M059J (cell line): ENCODE measurements around the gene NR2C2. TPM values are rescaled to one million over a fixed set of nuclear protein-coding genes. Genes with fewer than 3 reads are reported as not detected.
A peak's percentile ranks its signal among the peaks of the same experiment; 100 is the strongest.

ENCODE experiments used
- DNase-seq: peaks from one replicate; pipeline ENCODE4 v3.0.0-alpha.2; 2012; ENCODE audit warnings: low read depth
- total RNA-seq: library from RNA; depleted of rRNA; stranded (reverse); fragments of >200 nt; shearing (Covaris generic); gene quantifications from 2 replicates; pipeline ENCODE4 v1.2.3, GENCODE V29; 2014

Gene NR2C2
- total RNA-seq, 1 experiment from 2014 or later, result 20.3 TPM

DNA sequence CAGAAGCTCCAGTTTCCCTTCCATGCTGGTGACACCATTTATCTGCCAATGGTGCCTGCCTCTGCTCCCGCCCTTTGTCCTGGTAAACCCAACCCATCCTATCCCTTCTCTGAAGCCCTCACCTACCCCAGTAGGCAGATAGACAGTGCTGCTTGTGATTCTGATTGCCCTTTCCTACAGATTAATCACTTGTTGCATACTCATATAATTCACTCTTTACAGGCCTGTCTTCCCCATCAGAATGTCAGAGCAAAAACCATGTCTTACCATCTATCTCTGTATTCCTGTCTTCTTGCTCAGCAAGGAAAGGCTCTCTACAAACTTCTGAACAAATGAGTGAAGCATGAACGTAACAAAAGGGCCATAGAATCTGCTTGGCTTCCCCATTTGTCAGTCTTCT lies 69.8 kb downstream of the NR2C2 start:
- DNase-seq, result no peak

DNA sequence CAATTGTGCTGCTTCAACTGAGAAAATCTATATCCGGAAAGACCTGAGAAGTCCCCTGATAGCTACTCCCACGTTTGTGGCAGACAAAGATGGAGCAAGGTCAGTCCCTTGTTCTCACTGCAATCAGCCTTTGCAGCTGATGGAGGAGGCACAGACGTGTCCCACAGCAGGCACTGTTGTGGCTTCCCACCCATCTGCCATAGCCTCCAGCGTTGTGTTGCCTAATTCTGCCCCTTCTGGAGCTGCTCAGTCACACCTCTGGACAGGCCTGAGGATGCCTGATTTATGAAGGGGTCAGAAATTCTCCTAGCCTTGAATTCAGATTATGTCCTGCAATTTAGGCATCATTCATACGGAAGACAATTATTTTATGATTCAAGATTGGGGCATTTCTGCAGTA lies 75.9 kb downstream of the NR2C2 start:
- no peak for DNase-seq

DNA sequence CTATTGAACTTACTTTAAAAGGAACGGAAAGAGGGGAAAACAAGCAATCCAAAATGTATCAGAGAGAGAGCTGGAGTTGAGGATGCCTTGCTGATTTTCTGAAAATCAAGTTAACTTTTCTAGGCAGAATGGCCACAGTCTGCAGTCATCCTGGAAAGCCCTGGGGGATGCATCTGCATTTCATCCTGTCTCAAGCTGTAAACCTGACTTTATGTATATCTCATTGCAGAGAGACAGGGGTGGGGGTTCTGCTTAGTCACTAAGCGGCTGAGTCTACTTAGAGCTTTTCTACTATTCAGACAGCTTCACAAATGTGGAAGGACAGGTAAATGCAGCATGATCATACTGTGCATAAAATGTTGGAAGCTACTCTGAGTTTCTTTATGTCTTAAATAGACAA lies 76.3 kb downstream of the NR2C2 start:
- DNase-seq, result no peak

DNA sequence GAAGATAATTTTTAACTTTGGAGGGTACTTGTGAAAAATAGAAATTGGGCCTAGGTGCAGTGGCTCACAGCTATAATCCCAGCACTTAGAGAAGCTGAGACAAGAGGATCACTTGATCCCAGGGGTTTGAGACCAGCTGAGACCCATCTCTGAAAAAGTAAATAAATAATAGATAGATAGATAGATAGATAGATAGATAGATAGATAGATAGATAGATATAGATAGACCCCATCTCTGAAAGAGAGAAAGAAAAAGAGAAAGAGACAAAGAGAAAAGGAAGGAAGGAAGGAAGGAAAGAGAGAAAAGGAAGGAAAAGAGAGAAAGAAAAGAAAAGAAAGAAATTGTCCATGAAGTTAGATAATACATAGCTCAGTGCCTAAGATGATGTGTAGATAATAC lies 82.2 kb downstream of the NR2C2 start:
- no peak for DNase-seq

DNA sequence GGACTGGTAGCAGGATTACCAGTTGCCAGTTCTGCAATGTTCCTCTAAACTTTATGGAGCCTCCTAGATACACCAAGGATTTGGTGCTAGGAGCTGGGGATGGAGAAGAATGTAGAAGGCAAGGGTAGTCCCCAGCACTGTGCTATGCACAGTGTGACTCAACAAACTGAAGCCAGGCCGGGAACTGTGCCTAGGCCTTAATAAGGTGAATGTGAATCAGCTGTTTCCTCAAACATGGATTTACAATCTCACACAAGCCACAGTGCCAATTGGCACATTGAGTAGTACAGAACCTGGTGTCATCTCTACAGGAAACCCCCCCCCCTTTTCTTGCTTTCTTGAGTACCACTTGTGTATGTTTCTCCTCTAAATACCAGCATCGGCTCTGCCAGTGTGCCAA lies 85.3 kb downstream of the NR2C2 start:
- no peak for DNase-seq

DNA sequence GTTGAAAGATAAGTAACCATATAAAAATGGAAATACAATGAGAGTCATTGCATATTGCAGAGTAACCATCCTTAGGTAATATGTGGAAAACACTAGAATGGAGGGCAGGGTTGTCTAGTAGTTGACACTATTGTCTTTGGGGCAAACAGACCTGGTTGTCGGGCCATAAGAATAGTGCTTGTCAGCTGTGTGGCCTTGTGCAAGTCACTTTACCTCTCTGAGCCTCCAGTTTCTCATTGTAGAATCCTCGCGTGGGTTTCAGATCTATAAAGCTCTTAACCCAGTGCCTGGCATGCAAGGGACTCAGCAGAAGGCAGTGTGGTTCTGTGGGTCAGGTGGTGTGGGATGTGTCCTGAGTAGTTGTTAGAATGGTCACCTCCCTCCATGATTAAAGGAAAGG lies 85.7 kb downstream of the NR2C2 start:
- DNase-seq, result no peak

DNA sequence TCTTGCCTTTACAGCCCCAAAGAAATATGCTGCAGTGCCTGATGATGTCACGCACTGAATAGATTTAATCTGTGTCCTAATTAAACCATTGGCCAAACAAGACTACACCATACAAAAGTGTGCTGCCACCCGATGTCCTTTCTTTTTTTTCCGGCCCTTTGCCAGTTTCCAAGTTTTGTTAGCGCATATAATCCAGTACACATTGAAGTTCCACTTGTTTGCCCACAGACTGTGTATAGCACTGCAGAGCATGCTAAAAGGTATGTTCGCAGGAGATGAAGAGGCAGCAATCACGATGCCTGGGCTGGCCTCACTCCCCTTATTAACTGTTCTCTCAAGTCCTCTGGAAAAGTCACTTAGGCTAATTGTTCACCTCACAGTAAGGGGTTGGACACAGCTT lies 90.9 kb downstream of the NR2C2 start:
- DNase-seq, result no peak

DNA sequence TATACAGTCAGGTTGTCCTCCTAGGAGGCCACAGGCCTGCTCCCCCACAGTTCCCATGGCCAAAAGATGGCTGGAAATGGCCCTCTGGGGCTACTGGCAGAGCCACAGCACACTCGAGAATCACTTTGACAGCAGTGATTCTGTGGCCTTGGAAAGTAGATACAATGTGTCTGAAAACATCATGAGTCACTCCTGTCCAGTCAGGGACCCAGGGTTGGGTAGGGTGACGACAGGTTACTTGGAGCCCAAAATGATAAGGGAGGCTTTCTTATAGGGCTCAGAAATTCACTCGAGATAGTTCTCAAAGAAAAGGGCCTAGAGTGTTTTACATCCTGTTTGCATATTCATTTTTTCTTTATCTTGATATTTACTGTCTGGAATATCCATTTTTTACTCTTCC lies 93.5 kb downstream of the NR2C2 start:
- DNase-seq, result peak; percentile 11

DNA sequence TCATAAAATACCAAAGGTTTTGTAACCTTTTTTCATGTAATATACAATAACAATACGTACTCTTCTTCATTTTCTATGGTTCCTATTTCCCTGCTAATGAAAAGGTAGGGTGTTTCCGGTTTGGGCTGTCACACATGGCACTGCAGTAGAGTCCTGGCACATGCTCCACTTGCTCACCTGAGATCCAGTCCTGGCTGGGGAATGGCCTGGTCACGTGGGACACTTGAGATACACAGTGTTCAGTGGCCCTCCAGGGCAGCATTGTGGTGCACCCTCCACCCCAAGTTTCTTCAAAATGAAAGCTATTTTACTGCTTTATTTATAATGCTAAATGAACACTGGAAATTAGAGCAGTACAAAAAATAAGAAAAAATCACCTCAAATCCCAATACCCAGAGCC lies 94.6 kb downstream of the NR2C2 start:
- DNase-seq, result no peak

DNA sequence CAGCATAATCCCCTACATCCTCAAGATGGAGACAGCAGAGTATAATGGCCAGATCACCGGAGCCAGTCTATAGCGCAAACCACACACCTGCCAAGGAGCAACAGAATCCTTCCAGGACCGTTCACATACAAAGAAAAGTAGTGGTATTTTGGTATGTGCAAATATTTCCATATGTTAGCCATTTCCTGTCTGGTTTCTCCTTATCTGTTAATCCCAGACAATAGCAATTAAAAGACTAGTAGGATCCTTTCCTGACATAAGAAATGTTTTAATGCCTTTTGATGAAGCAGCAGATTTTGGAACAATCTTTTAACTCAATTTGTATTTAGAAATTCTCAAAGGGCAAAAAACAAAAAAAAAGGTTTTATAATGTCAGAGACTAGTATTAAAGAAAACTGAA lies 95.6 kb downstream of the NR2C2 start:
- no peak for DNase-seq

DNA sequence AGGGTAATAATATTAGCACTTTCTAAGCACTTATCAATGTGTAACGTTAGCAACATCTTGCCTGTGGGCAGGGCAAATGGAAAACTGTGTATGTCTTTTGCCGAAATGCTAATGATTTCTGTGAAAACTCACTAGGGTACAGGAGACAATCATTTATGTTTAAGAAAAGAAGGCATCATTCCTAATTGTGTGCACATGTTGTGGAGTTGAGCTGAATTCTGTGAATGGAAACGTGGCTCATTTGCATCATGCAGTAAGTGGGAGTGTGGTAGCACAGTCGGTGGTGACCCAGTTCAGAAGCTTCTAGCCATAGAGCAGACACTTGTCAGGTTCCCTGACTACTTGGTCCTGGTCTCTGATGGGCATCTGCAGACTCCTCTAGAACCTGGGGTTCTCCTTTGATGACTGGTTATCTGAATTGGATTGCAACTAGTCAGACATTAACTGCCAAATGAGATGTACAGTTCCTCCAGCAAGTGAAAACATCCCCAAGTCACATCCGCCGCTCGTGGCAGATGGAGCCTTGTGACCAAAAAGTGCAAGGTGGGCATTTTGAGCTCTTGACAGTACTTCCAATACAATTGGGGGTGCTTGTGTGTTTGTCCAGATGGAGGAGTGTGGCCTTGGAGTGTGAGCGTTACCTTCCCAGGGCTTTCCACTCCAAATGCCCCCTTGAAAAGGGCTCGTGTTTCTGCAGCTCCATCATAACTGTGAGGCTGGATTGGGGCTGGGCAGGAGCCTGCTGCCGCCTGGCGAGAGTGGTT lies 96.2 kb downstream of the NR2C2 start:
- no peak for DNase-seq

DNA sequence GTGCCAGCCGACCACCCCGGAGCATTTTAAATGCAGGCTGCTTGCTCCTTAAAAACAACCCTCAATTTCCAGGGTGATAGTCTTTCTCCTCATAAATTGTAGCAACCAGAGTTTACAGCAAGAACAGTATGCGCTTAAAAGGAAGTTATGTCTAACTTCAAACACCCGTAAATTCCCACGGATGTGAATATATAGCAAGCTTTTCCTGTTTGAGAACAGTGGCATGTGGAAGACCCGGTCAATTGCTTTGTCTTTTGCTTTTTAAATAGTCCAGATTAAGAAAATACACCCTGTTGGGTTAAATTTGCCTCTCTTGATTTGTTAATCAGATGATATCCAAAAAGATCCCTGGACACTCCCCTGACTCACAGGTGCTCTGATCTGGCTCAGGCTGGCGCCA lies 96.9 kb downstream of the NR2C2 start:
- DNase-seq, result no peak

DNA sequence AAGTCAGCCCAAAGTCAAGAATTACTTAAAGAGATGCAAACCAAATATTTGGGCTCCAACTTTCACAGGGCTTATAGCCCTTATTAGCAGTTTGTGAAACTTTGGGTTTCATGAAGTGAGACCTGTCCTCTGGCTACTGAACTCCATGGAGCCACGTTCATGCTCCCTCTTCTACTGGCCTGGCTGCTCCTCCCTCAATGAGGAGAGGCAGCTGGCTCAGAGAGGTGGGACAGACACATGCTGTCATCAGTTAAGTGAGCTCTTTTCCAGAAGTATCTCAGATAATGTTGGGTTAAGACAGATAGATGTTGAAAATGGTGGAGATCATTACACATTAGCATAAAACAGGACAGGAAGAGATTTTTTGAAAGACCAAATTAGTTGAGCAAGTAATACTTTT lies 98.3 kb downstream of the NR2C2 start:
- no peak for DNase-seq

DNA sequence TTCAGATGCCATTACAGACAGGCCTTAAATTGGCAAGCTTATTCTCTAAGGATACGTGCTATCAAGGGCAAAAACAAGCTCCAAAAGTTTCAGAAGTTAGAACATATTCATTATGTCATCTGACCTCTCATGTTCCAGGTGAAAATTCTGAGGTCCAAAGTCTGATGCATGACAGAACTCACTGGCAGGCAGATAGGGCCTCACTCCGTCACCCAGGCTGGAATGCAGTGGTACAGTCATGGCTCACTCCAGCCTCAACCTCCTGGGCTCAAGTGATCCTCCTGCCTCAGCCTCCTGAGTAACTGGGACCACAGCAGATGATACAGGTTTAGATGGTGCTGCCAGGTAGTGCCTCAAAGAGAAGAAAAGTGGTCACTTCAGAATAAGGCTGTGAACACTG lies 102.2 kb downstream of the NR2C2 start:
- DNase-seq, result no peak

DNA sequence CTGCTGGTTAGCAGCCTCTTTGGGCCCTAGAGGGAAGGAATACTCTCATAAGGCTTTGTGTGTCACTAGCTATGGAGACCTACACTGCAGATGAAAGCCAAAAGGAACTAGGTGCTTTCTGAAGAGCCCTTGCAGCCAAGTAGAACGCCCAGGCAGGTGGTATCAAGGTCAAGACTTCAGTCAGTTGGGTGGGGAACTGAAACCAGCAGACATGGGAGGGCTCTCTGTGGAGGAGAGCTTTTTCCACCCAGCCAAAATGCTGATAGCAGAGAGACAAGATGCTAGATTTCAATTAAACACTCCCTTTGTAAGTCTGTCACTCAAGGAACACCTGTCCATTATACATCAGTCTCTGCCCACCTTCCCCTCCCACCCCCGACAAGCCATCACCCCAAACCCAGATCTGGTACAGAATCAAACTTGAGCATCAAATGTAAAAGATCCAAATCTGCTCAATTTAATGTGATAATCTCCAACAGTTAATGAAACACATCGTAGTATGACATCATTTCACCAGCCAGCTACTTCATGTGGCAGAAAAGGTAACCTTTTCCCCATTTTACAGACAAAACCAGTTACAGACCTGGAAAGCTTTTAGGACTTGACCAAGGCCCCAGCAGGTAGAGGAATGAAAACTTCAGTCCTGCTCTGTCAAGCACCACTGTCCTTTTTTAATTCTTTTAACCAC lies 103.2 kb downstream of the NR2C2 start:
- DNase-seq, result no peak

DNA sequence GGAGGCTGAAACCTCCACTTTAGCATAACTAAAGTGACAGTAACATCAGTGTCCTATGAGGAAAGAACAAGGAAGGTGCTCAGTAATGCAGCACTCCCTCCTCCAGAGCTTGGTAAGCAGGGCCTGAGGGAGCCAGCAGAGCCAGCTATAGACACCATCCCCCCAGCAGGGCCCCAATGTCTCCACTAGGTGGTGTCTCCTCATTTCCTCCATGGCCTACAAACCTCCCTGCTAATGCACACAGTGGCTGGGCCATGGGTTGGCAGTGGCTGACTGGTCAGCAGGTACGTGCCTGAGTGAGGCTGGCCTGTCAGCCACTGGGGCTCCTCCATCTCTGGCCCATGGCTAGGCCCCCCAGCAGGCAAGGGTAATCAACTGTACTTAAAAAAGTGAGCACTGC lies 104.1 kb downstream of the NR2C2 start:
- peak; percentile 43 for DNase-seq

DNA sequence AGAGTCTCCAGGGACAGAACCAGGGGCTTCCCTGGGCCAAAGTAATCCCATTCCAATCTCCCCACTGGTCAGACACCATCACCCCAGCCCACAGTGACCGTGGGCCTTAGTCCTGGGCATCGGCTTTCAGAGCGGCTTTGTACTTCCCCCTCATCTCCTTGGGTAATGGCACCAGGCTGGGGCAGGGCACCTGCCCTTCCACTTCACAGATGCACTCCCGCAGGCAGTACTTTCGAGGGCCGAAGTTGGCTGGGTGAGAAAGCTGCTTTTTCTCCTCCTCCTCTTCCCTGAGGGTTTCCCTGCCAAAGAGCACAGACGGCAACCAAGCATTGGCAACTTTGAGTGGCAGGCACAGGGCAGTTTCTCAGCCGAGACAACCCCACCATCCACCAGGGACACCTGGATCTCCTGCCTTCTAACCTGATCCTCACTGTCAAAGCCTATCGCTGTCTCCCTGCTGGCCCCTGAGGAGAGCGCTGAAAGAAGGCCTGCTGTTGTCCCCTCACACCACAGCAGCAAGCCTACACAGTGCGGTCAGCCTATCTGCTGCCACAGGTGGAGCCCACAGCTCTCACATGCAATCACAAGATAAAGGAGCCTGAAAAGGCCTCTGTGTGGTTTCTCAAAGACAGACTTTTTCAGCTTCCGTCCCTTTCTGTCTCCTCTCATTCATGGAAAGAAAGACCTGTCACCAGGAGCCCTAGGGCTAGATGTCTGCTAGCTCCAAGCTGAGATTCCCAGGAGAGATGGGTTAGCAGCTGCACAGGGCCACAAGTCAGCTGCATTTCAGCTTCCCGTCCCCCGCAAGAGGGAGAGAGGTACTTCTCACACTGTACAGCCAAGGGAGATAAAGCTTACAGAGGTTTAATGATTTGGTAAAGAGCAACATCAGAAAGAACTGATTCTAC lies 105.2 kb downstream of the NR2C2 start:
- DNase-seq, result no peak

DNA sequence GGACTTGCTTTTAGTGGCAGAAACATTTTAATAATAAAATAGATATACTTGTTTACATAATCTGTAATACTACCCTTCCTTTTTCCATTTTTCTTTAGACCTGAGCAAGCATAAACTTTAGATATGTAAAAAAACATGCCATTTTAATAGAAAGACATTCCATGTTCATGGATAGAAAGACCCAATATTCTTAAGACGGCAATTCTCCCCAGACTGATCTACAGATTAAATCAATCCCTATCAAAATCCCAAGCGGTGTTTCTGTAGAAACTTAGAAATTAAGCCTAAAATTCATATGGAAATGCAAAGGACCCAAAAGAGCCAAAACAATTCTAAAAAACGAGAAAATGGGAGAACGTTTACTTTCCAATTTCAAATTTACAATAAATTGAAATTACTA lies 106.2 kb downstream of the NR2C2 start:
- DNase-seq, result no peak

DNA sequence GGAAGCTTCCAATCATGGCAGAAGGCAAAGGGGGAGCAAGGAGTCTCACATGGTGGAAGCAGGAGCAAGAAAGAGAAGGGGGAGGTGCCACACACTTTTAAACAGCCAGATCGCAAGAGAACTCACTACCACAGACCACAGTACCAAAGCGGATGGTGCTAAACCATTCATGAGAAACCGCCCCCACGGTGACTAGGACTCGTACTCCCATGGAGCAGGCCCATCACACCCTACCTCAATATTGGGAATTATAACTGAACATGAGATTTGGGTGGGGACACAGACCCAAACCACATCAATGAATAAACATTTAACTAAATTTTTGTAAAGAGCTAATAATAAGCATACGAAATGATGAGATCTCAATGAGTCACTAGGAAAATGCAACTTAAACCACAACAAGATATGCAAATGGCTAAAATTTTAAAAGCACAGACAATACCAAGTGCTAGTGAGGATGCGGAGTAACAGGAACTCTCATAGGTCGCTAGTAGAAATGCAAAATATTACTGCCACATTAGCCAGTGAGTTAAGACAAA lies 107.7 kb downstream of the NR2C2 start:
- peak; percentile 15 for DNase-seq

DNA sequence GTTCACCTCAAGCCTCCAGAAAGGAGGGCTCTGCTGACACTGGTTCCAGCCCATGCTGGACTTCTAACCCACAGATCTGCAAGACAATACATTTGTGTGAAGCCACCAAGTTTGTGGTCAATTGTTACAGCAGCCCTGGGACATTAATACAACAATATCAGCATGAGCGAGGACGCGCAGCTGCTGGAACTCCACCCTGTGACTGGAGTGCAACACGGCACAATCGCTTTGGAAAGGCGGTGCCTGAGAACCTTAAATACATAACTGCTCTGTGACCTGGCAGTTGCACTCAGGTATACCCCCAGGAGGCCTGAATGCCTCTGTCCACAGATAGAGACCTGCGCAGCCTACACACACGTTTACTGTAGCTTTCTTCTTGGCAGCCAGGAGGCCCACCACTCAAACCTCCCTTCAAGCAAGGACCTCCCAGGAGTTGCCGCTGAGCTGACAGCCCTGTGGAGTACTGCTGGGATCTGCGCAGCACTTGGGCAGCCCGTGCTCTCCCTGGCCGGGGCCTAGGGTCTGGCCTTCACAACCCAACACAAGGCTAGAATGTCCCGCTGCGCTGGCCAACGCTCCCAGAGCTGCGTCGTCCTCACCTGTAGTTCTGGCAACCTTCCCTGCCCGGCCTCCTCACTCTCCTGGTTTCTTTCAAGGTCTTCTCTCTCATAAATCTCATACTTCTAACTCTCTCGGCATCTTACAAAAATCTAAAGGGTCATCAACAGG lies 109.5 kb downstream of the NR2C2 start:
- DNase-seq, result no peak

DNA sequence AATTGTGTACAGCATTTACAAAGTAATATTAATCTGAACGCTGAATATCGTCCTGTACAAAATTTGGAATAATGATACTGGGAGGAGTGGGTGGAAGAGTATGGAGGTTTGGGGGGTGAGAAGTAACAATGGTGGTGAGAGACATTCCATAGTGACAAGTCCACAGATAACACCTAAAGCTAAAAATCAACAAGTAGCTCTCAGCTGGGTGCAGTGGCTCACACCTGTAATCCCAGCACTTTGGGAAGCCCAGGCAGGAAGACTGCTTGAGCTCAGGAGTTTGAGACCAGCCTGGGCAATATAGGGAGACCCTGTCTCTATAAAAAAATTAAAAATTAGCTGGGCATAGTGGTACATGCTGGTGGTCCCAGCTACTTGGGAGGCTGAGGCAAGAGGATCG lies 112.6 kb downstream of the NR2C2 start:
- DNase-seq, result no peak

DNA sequence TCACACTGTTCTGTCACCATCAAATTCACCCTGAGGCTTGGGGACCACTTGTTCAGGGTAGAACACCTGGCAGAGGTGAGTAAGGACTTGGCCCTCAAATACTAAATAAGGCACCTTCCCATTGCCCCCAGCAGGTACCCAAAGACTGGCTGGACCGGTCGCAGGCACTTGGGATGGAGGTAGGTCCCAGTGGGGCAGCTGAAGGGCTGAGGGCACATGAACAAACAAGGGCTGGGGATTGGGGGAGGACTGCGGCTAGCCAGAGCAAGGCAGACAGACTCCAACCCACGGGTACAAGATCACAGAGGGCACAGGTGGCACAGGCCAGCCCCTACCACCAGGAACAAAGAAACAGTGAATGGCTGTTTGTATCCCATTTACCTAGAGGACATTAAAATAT lies 115.9 kb downstream of the NR2C2 start:
- no peak for DNase-seq
